DMS79 (cell line): ENCODE measurements around the gene RIT2.
A peak's percentile ranks its signal among the peaks of the same experiment; 100 is the strongest.

Experiments used
- DNase-seq: peaks from one replicate; lab custom pipeline; 2025; lab: John Stamatoyannopoulos, UW

RIT2 gene

GRCh38 chr18:42929857-42930256 is 185.6 kb downstream of the RIT2 start:
- no peak for DNase-seq

- DNase-seq = no peak
Measured at GRCh38 chr18:42929181-42929580, 186.3 kb downstream of the RIT2 start.

- no peak for DNase-seq
Measured at GRCh38 chr18:42925036-42925435, 190.4 kb downstream of the RIT2 start.

- no peak for DNase-seq
Measured at GRCh38 chr18:42922363-42922762, 193.1 kb downstream of the RIT2 start.

GRCh38 chr18:42921226-42921737 is 194.2 kb downstream of the RIT2 start:
- DNase-seq = no peak

GRCh38 chr18:42920621-42921020 is 194.9 kb downstream of the RIT2 start:
- DNase-seq = no peak

GRCh38 chr18:42915299-42915698 is 200.2 kb downstream of the RIT2 start:
- peak; percentile 6 for DNase-seq

GRCh38 chr18:42914476-42914875 is 201.0 kb downstream of the RIT2 start:
- no peak for DNase-seq

- DNase-seq = no peak
Measured at GRCh38 chr18:42909095-42909494, 206.4 kb downstream of the RIT2 start.

GRCh38 chr18:42906761-42907160 is 208.7 kb downstream of the RIT2 start:
- no peak for DNase-seq

- DNase-seq = no peak
Measured at GRCh38 chr18:42901161-42901560, 214.3 kb downstream of the RIT2 start.

- no peak for DNase-seq
Measured at GRCh38 chr18:42893977-42894376, 221.5 kb downstream of the RIT2 start.

- DNase-seq = no peak
Measured at GRCh38 chr18:42892181-42892580, 223.3 kb downstream of the RIT2 start.

- DNase-seq = no peak
Measured at GRCh38 chr18:42891705-42892104, 223.8 kb downstream of the RIT2 start.

- DNase-seq = no peak
Measured at GRCh38 chr18:42883169-42883568, 232.3 kb downstream of the RIT2 start.

- DNase-seq = no peak
Measured at GRCh38 chr18:42882122-42882521, 233.4 kb downstream of the RIT2 start.

- no peak for DNase-seq
Measured at GRCh38 chr18:42872838-42873237, 242.6 kb downstream of the RIT2 start.

GRCh38 chr18:42864876-42865275 is 250.6 kb downstream of the RIT2 start:
- no peak for DNase-seq

- DNase-seq = no peak
Measured at GRCh38 chr18:42861271-42861670, 254.2 kb downstream of the RIT2 start.

GRCh38 chr18:42860548-42860947 is 254.9 kb downstream of the RIT2 start:
- no peak for DNase-seq

- DNase-seq = no peak
Measured at GRCh38 chr18:42860011-42860410, 255.5 kb downstream of the RIT2 start.

GRCh38 chr18:42854558-42854957 is 260.9 kb downstream of the RIT2 start:
- DNase-seq = no peak

- no peak for DNase-seq
Measured at GRCh38 chr18:42850174-42851083, 265.1 kb downstream of the RIT2 start.

- no peak for DNase-seq
Measured at GRCh38 chr18:42839408-42839807, 276.1 kb downstream of the RIT2 start.
